Left renal cortex interstitium (tissue), 4 donors: ENCODE data around the gene FTO. TPM values are rescaled to one million over a fixed set of nuclear protein-coding genes. Genes with fewer than 3 reads are reported as not detected.

Experiments used
- DNase-seq, 4 donors: peaks; one replicate each; pipeline ENCODE4 v3.0.0-alpha.2; 2013; ENCODE audit warnings: low read depth in 4 of 4, low spot score in 2 of 4, missing footprints in 1 of 4
- polyA plus RNA-seq, 4 donors: library from polyadenylated mRNA; unstranded; fragments of 120-200 nt; gene quantifications; one replicate each; pipeline ENCODE4 v1.2.1, GENCODE V29; 2013; ENCODE audit not compliant: insufficient read length in 4 of 4

The FTO gene
- polyA plus RNA-seq, 4 donors: 83.2 to 91.1 (median 86.2) TPM

DNA sequence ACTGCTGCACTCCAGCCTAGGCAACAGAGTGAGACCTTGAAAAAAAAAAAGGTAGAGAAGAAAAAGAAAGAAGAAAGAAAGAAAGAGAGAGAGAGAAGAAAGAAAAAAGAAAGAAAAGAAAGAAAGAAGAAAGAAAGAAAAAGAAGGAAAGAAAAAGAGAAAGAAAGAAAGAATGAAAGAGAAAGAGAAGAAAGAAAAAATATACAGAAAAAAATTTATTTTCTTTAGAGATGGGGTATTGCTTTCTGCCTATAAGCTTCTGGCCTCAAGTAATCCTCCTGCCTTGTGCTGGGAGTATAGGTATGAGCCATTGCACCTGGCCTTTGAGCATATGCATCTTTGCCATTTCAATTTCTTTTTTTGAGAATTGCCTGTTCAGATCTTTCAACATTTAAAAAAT, 425.9 kb downstream of the FTO start:
- no peak for DNase-seq

DNA sequence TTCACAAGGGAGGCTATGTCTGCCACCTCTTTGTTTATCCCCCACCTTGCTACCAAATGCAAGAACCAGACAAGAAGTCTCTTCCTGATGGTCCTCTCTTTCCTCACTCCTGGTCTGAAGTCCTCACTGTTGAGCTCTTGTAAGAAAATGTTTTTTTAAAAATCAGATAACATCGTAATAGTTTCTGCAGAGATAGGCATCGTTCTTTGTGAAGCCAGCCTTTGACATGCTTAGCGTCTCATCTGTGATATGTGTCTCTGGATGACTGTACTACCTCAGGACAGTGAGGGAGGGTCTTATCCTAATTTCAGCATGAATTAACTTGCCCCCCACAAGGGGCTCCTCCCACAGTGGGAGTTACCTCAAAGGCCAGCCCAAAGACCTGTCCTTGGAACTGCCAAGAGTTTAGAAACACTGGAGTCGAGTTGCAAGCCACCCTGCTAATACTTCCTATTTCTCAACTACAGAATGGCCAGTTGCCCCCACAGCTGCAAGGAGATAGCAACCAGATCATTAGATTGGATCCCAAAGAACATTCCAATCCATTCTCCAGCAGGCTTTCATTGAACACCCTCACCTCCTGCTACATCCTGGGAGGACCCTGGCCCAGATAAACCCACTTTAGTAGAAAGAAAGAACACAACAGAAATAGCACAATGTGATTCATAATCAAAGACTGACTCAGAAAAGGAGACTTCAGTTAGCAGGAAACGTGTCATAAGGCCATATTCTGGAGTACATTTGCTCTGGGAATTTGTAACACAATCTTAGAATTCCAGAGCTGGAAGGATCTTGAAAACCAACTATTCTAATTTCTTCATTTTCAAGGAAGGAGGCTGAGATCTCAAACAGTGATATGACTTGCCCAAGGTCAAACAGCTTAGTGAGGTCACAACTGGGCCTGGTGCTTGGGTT, 431.7 kb downstream of the FTO start:
- DNase-seq: no peak

DNA sequence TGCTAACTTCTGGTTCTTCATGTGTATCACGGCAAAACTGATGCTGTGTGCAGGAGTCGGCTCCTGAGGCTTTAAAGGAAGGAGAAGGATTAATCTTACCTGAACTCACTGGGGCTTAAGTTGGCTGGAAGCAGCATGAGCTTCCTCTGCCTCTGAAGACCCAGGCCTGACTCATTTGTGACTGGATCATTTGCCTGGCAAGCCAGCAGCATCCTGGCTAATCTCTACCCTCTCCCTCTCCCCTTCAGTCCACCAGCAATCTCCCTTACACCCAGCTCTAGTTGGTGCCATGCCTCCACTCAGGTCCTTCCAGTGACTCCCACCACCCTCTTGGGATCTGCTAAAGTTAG, 432.3 kb downstream of the FTO start:
- DNase-seq: no peak

DNA sequence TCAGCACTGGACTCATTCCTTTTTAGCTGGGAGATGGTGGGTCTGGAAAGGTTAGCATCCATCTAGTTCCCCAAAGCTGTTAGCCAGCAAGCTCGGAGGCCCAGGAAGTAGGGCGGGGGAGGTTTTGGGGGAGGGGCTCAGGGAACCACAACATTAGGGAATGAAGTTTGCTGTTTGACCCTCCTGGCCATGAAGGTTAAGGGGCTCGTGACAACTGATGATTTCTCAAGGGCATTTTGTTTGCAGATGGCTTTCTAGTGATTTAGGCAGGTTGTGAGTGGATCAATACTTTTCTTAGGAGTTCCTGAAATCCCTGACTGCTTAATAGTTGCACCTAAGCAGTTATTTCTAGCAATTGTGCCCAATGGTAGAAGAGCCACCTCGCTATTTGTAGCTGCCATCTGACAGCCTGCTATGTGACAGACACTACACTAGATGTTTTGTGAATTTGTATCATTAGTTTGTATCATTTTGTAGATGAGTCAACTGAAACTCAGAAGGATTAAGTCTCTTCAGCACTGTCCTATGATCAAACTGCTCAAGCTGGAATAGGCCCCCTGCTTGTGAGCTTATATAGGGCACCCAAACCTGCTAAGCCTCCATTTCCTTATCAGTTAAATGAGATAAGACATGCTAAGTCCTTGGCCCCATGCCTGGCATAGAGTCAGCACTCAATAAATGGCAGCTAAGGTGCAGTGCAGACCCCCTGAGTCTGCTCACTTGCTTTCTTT, 436.3 kb downstream of the FTO start:
- DNase-seq: no peak

DNA sequence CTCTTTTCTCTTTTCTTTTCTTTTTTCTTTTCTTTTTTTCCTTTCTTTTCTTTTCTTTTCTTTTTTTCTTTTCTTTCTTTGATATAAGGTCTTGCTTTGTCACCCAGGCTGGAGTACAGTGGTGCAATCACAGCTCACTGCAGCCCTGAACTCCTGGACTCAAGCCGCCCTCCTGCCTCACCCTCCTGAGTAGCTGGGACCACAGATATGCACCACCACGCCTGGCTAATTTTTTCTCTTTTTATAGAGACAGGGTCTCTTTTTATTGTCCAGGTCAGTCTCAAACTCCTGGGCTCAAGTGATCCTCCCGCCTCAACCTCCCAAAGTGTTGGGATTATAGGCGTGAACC, 436.8 kb downstream of the FTO start:
- no peak for DNase-seq

DNA sequence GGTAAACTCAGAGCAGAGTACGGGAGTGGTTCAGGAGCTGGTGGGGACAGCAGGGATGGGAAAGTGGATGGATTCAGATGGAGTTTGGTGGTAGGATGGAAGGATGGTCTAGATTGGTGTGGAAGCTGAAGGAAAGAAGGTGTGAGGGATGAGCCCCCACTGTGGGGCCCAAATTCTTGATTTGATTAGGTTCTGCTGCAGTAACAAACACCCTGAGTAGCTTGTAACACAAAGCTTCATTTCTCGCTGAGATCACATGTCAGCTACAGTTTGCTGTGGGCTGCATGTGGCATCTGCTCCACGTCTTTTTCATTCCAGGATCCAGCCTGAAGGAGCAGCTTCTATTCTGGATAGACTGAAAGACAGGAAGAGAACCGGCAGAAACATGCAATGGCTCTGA, 438.8 kb downstream of the FTO start:
- DNase-seq: no peak

DNA sequence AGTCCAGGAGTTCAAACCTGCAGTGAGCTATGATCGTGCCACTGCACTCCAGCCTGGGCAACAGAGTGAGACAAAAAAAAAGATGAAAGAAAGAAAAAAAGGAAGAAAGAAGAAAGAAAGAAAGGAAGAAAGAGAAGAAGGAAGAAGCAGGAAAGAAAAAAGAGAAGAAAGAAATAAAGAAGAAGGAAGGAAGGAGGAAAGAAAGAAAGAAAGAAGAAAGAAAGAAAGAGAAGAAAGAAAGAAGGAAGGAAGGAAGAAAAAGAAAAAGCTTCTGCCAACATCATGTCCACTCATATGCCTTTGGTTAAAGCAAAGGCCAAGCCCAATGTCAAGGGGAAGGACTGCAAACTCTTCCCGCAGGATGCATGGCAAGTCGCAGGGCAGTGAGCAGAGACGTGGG, 439.5 kb downstream of the FTO start:
- DNase-seq: no peak

DNA sequence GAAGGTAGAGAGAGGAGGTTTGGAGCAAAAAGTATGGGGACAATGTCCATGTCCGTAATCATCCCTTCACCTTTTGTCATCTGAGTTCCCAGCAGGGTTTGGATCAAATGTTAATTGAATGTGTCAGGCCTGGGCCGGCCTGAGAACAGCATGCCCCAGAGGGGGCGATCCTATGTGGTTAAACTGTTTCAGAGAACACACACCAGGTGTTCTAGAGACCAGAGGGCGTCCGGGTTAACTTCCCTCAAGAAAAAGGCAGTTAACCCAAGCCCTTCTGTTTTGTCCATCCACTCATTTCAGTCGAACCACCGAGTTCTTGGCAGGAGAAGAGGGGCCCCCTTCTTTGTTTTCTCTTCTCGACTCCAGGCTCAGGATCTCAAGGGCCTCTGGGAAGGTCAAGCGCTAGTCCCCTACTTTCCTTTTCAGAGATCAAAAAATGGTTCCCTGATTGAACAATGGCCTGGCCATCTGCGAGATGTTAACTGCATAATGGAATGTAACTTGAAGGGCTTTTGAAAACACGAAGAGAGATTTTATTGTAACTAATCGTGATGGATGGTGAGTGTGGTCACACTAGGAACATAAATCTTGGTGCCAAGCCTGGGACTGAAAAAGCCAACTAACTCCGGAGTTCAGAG, 440.1 kb downstream of the FTO start:
- peak in 3 of 4 donors; percentile 20 to 45 (median 32) for DNase-seq

DNA sequence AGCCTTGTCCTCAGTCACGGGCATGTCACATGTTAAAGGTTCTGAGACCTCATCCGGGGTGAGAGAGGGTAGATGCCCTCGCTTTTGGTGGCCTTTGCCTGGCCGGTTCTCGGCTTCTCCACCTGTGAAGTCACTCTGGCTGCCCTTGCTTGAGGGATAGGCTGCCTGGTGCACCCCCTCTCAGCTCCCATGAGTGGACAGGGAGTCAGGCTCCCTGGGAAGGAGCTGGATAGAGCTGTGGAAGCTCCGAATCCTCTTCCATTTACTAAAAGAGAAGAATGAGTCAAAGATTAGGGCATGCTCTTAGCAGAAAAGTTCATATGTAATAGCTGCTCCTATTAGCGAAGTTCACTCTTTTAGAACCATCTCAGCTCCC, 440.6 kb downstream of the FTO start:
- no peak for DNase-seq

DNA sequence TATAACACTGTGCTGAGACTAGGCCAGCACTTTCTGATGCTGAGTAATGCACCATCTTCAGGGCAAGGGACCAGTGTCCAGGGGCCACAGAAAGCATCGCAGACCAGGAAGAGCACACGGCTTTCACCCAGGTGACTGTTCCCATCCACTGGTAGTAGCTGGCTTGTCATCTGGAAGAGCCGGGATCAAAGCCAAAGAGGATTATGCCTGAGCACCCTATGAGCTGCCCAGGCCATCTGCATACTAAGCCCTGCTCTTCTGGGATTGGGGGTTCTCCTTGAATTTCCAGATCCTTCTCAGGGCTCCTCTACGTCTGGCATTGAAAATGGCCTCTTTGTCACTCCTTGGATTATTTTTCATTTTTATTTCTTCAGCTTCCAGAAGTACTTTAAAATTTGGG, 441.9 kb downstream of the FTO start:
- no peak for DNase-seq

DNA sequence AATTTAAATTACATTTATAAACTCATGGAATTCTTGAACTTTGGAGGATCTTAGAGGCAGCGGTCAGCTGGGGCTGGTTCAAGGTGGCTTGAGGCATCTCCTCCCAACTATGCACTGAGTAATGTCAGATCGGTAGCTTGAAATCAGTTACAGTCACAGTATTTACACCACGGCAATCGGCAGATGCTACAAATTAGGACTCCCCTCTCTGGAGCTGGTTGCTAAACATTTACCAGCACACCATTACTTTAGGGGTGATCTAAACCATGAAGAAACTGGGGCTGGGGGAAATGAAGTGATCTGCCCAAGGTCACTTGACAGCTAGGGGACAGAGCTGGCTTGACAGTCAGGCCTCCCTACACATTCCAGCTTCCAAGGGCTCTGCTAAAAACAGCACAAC, 445.0 kb downstream of the FTO start:
- no peak for DNase-seq

DNA sequence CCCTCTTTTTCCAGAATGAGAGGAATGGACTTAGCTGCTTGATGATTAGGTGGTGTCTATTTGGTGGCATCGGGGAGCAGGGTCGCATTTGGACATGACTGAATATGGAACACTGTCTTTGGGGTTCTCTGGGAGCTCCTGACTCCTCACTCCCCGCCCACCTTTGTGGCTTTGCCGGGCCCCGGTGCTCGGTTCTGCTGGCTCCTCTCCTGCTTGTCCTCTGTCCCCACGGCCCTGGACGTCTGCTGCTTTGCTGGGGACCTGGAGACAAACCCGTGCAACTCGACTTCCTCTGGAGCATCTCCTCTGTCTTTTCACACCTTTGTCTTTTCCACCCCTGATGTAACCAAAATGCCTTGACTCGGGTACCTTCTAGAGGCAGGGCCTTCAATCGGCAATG, 446.9 kb downstream of the FTO start:
- no peak for DNase-seq

DNA sequence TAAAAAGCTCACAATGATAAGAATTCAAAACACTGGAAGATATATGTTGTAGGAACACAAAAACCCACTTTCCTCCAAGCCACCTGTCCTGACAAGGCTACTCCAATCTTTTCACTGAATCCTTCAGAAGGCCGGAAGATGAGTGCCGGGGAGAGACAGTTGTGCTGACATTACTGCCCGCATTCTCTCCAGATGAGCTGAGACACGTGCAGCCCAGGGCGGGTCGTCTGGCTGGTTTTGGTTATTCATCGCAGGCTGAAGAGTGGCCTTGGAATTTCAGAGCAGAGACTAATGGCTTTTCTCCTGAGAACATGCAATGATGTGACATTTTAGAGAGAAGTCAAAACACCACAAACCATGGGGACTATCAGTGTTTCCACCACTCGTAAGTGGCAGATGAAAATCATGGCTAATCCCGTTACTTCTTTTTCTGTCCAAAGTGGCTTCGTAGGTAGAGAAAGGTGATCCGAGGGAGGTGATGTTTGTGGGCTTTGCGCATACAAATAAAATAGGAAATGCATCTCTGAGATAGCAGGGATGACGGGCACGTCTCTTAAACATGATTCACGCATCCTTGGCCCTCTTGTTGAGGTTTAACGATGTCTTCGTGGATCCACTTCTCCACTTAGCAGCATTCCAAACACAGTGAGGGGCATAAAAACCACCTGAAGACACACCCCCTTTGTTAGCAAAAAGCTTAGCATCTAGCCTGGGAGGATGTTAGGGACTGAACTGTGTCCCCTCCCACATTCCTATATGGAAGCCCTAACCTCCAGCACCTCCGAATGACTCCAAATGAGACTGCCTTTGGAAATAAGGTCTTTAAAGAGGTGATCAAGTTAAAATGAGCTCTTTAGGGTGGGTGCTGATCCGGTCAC, 448.6 kb downstream of the FTO start:
- no peak for DNase-seq

DNA sequence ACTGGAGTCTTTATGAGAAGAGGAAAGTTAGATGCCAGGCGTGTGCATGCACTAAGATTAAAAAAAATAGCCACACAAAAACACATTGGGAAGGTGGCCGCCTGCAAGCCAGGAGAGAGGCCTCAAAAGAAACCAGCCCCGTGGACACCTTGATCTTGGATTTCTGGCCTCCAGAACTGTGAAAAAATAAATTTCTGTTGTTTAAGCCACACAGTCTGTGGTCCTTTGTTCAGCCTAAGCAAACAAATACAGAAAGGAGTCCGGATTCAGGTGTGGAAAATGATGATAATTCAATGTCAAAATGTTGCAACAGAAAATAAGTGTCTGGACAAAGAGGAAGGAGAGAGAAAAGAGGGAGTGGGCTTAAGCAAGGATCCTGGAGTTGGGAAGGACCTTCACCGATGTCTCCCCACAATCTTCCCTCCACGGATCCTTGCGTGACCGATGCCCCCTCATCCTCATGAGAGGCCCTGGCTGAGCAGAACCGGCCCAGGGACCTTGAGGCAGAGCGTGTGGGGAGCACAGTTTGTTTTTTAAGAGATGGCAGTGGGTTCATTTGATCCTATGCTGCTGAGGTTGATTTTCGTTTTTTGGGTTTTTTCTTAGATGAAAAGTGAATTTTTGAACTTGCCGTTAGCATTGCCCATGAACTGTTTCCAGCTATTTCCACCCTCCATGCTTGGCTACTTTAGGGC, 449.4 kb downstream of the FTO start:
- DNase-seq: no peak

DNA sequence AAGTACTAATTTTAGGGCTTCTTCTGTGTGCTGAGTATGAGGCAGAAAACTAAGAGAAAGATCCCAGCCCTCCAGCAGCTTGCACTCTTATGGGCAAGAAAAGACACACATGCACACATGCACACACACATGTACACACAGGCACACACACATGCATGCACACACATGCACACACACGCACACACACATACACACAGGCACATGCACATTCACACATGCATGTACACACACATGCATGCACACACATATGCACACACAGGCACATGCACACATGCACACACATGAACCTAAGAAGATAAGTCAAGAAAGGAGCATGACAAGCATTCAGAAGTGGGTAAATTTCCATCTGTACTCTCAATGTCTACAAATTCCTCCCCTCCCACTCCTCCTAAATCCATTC, 452.4 kb downstream of the FTO start:
- DNase-seq: no peak

DNA sequence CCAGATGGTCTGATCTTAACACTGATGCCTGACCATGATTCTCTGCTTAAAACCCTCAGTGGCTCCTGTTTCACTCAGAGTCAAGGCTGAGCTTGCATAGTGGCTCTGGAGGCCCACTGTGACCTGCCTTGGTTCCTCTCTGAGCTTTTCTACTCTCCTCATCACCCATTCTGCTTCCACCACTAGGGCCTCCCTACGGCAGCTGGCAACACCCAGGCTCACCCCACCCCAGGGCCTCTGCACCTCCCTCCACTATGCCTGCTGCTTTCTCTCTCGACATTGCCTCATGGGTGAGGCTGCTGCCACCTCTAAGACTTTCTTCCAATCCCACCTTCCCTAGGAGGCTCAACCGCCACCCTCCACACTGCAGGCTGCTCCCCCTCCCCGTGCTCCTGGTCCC, 455.0 kb downstream of the FTO start:
- no peak for DNase-seq

DNA sequence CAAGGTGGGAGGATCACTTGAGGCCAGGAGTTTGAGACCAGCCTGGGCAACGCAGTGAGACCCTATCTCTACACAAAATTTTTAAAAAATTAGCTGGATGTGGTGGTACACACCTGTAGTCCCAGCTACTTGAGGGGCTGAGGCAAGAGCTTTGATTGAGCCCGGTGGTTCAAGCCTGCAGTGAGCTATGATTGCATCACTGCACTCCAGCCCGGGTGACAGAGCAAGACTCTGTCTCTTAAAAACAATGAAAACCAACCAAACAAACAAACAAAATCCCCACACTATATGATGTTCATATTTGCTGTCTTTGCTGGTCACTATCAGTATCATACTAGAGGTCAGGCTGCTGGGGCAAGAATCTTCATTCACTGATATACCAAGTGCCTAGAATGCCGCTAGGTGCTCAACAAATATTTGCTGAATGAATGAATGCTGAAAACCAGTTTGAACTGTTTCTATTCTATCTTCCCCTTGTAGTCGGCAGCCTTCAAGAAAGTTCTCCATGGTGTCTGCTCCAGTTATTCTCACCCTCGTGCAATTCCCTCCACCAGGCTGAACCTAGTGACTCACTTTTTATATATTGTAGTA, 455.6 kb downstream of the FTO start:
- no peak for DNase-seq

DNA sequence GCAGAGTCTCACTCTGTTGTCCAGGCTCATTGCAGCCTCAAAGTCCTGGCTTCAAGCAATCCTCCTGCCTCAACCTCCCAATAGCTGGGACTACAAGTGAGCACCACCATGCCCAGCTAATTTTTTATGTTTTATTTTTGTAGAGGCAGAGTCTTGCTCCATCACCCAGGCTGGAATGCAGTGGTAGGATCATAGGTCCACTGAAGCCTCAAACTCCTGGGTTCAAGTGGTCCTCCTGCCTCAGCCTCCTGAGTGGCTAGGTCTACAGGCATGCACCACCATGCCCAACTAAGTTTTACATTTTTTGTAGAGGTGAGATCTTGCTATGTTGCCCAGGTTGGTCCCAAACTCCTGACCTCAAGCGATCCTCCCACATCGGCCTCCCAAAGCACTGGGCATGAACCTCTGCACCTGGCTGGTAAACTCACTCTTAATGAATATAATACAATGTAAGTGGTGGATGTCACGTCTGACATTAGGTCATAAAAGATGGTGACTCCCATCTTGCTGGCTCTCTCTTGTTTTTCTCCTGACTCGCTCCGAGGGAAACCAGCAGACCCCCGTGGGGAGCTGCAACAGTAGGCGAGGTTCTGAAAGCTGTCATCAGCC, 456.4 kb downstream of the FTO start:
- DNase-seq: no peak
